ENCODE results near the gene CCDC69. TPM values are rescaled to one million over a fixed set of nuclear protein-coding genes. Genes with fewer than 3 reads are reported as not detected.

Gene CCDC69
- total RNA-seq, 1 donor from 2014 or later = 101 TPM

DNA sequence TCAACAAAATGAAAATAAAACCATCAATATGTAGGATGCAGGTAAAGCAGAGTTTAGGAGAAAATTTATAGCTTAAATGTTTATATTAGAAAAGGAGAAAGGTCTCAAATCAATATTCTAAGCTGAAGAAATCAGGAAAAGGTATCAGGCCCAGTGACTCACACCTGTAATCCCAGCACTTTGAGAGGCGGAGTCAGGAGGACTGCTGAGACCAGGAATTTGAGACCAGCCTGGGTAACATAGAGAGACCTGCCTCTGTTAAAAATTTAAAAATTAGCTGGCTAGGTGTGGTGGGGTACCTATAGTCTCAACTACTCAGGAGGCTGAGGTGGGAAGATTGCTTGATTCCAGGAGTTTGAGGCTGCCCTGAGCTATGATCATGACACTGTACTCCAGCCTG is 32.2 kb downstream of the CCDC69 start:
- intact Hi-C loops (cut with DNase I) = no loop called here
- no peak overlapping the region for H3K4me3 ChIP-seq

DNA sequence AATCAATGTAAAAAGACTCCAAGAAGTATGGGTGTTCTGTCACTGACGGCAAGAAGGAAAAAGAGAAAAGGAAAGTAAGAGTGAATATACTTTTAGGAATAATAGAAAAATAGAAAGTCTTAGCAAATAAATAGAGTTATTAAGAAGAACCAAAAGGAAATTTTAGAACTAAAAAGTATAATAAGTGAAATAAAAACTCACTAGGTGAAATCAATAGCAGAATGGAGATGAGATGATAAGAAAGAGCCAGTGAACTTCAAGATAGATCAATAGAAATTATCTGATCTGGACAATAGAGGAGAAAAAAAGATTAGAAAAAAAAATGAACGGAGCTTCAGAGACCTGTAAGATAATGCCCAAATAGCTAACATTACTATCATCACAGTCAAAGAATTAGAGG is 34.7 kb downstream of the CCDC69 start:
- Histone ChIP-seq H3K36me3 (peaks cover 5 to 16% of the 10 kb centered on the region in 2 donors), H3K9me3 (peaks cover 0 to 11% of the 10 kb centered on the region in 2 donors), H3K27me3 (no peaks in the 10 kb centered on the region), H3K27ac (no peak overlapping the region), H3K4me3 (no peak overlapping the region), H3K4me1 (no peaks in the 10 kb centered on the region)
- TF ChIP-seq, protein P1, sequence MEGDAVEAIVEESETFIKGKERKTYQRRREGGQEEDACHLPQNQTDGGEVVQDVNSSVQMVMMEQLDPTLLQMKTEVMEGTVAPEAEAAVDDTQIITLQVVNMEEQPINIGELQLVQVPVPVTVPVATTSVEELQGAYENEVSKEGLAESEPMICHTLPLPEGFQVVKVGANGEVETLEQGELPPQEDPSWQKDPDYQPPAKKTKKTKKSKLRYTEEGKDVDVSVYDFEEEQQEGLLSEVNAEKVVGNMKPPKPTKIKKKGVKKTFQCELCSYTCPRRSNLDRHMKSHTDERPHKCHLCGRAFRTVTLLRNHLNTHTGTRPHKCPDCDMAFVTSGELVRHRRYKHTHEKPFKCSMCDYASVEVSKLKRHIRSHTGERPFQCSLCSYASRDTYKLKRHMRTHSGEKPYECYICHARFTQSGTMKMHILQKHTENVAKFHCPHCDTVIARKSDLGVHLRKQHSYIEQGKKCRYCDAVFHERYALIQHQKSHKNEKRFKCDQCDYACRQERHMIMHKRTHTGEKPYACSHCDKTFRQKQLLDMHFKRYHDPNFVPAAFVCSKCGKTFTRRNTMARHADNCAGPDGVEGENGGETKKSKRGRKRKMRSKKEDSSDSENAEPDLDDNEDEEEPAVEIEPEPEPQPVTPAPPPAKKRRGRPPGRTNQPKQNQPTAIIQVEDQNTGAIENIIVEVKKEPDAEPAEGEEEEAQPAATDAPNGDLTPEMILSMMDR (IDR thresholded peaks at IDR 0.05) = no peak
- intact Hi-C loops (cut with DNase I) = no loop called here
- DNase-seq (ENCODE audit: low spot score in 2 of 2) = no peak

More for the DNA sequence above, 32.2 kb downstream of the CCDC69 start:
- Histone ChIP-seq H3K36me3 (peaks cover 0 to 5% of the 10 kb centered on the region in 2 donors), H3K9me3 (peaks cover 0 to 11% of the 10 kb centered on the region in 2 donors), H3K4me1 (no peaks in the 10 kb centered on the region), H3K27me3 (no peaks in the 10 kb centered on the region), H3K27ac (no peak overlapping the region)
- TF ChIP-seq, protein P1 (IDR thresholded peaks at IDR 0.05) = no peak
- DNase-seq (ENCODE audit: low spot score in 2 of 2) = no peak

DNA sequence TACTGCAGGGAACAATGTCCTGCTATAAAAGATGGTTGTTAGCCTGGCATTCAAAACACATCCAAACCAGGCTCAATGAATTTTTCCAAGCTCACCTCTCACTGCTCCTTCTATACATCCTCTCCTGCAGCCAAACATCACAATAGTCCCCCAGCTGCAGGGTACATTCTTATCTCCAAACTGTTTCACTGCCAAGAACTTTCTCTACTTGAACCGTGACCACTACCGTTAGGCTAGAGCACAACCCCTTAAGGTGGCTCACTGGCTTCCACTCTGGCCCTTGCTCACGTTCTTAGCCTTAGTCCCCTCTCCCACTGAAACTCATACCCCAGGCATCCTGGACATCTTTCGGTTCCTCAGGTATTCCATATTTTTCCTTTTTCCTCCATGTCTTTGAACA is 37.4 kb downstream of the CCDC69 start:
- TF ChIP-seq, protein P1 (IDR thresholded peaks at IDR 0.05) = no peak
- no peak overlapping the region for H3K4me3 ChIP-seq
- no peaks in the 10 kb centered on the region for H3K4me1 ChIP-seq
- H3K27ac ChIP-seq = no peak overlapping the region
- intact Hi-C loops (cut with DNase I) = no loop called here
- H3K36me3 ChIP-seq = peaks cover 15 to 26% of the 10 kb centered on the region in 2 donors
- H3K27me3 ChIP-seq = no peaks in the 10 kb centered on the region
- peaks cover 0 to 11% of the 10 kb centered on the region in 2 donors for H3K9me3 ChIP-seq
- DNase-seq (ENCODE audit: low spot score in 2 of 2) = no peak

DNA sequence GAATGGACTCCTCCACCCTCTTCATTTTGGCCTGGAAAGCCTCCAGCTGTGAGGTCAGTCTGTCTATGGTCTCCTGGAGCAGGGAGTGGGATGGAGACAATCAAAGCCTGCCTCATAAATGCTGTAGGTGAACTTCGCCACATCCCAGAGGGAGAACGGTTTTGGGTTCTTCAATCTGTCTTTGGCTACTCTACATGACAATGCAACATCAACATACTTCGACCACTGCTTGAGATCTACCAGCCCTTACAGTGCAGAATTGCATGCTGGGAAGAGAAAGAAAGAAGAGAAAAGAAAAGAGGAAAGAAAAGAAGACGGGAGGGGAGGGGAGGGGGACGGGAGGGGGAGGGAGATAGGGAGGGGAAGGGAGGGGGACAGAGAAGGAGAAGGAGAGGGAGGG is 37.8 kb downstream of the CCDC69 start:
- no peak overlapping the region for H3K4me3 ChIP-seq
- H3K27me3 ChIP-seq = no peaks in the 10 kb centered on the region
- no peaks in the 10 kb centered on the region for H3K4me1 ChIP-seq
- DNase-seq (ENCODE audit: low spot score in 2 of 2) = no peak
- TF ChIP-seq, protein P1 (IDR thresholded peaks at IDR 0.05) = no peak
- H3K27ac ChIP-seq = no peak overlapping the region
- intact Hi-C loops (cut with DNase I) = no loop called here
- peaks cover 0 to 11% of the 10 kb centered on the region in 2 donors for H3K9me3 ChIP-seq
- H3K36me3 ChIP-seq = peaks cover 18 to 26% of the 10 kb centered on the region in 2 donors

DNA sequence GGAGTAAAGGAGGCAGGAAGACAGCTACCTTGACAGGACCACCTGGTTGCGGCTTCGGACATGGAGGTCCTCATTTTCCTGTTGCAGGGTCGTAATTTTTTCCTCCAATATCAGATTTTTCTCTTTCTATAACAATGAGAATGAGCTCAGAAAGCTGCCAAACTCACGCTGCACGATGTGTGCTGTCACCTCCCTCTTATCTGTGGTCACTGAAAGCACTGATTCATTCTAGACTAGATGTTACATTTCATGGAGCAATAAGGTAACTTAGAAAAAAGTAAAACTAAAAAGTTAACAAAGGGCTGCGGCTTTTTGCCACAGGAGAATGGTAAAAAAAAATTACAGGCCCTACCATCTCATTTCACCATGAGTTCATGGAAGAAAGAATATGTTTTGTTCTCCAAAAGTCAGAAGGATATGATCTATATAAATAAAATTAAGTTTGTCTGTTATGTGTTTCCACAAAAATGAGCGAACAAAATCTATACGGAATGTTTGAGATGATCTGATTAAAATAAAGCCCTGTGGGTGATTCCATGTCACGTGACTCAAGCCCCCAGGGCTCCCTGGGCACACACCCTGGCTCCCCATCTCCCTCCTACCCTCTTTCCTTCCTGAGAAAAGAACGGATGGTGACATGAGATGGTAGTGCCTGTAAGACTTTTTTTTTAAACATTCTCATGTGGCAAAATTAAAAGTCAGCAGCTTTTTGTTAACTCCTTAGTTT is 39.4 kb downstream of the CCDC69 start:
- TF ChIP-seq, protein P1 (IDR thresholded peaks at IDR 0.05) = no peak
- Histone ChIP-seq H3K9me3 (peaks cover 0 to 7% of the 10 kb centered on the region in 2 donors), H3K4me1 (no peaks in the 10 kb centered on the region), H3K27ac (no peak overlapping the region), H3K4me3 (no peak overlapping the region), H3K27me3 (no peaks in the 10 kb centered on the region), H3K36me3 (peaks cover 19 to 22% of the 10 kb centered on the region in 2 donors)
- no peak for DNase-seq (ENCODE audit: low spot score in 2 of 2)
- intact Hi-C loops (cut with DNase I) = no loop called here
